NCI-H2227 treated with DMSO at 0.1 percent for 48 hours (cell line): ENCODE results near the gene SPATA13.
"Not testable (repeated sequence)": the region's sequence is repeated elsewhere in the genome, so short reads cannot be mapped to it uniquely, and the experiment has no call there.

Experiments
- DNase-seq: peaks from one replicate; lab custom pipeline; 2025; lab: John Stamatoyannopoulos, UW

SPATA13 gene

DNA sequence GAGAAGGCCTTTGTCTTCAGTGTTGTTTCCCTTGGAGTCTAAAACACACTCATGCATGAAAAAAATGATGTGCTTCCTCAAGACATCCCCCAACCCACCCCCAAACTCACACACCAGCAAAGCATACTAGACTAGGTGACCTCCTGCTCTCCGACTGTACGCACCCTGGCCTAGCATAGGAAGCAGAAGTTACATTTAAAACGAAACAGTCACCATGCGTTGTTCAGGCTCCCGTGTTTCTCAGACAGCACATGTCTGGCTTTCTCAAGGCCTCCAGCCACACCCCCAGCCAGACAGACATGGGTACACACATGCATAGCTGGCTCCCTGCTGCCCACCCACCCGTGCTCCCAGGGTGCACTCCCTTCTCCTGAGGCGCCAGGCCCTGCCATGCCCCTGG lies 120.2 kb downstream of the SPATA13 start:
- no peak for DNase-seq

DNA sequence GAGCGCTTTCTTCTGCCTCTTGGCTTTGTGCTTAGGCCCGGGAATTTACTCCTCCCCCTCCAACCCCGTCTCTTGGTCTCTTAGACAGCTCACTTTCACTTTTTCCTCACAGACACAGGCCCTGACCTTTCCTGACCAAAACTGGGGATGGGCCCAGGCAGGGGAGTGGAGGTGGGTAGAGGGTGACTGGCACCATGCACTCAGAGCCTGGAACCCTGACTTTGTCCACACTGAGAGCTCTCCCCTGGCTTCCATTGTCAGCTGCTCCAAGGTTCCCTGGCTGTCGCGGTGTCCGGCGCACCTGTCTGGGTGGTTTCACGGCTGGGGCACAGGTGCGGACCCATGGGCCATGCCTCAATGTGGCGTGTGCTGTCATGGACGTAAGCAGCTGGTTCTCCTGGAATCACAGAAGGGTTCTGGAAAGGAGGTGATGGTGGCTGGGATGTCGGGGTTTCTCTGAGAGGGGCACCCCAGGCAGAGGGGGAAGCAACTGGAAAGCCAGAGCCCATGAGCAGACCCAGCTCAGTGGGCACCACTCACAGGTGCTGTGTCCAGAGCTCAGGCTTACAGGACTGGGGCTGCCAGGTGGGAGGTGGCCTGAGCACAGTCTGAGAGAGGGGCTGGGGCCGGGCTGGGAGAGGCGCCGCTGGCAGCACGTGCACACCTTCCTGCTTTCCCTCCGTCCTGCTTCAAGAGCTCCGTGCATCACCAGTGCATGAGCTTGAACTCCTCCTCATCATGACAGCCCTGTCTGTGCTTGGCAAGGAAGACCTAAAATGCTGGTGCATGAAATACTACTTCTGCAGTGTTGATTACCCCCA lies 120.9 kb downstream of the SPATA13 start:
- no peak for DNase-seq

DNA sequence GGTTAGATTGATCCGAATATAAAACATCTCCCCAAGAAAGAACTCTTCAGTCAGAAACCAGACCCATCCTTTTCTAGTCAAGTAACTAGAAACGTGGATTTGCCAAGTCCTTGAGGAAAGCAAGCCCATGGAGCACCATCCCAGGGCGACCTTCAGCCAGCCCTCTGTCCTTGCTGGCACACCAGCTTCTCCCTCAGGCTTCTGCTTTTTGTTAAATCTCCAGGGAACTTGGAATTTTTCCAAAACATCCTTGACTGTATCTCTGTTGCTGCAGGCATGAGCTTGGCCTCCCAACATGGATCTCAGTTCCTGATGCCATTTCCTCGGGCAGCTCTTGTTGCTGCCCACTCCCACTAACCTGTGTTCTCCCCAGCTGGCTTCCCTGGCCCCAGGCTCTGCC lies 121.7 kb downstream of the SPATA13 start:
- DNase-seq, result no peak

DNA sequence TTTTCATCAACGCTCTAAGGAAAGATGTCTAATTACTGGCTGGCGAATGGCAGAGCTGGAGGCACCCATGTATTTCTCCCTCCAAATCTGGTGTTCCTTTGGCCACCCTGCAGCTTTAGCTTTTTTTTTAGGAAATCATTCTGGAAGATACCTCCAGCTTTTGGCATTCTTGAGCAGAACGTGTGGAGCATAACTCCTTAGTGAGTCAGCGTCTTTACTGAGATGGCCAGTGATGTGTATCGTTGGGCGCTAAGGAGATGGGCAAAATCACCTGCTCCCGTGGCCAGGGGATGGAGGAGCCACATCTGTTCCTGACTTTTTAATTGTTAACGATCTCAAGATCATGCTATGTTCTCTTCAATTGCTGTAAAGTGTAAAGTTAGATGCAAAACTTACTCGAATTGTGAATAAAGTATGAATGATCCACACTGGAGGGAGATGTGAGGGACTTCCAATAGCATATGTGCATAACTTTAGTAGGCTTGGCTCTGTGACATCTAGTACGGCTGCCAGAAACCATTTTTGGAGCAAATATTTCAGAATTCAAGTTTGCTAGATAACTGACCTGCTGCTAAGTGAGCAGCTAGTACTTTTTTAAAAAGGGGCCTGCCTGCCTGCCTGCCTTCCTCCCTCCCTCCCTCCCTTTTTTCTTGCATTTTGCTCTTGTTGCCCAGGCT lies 124.5 kb downstream of the SPATA13 start:
- no peak for DNase-seq

DNA sequence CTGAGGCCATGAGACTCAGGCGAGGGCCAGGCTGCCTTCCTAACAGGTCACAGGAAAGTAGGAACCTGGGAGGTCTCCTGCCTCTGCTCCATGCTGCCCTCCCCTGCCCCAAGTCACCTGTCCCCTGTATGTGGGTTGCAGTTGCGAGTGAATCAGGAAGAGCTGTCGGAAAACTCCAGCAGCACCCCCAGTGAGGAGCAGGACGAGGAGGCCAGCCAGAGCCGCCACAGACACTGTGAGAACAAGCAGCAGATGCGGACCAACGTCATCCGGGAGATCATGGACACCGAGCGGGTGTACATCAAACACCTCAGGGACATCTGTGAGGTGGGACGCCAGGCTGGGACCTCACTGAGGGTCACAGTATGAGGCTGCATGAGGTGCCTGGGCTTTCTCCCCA lies 126.1 kb downstream of the SPATA13 start:
- DNase-seq, result no peak

GRCh38 chr13:24287748-24288287 lies 127.3 kb downstream of the SPATA13 start:
- no peak for DNase-seq

GRCh38 chr13:24288870-24289269 lies 128.3 kb downstream of the SPATA13 start:
- no peak for DNase-seq

DNA sequence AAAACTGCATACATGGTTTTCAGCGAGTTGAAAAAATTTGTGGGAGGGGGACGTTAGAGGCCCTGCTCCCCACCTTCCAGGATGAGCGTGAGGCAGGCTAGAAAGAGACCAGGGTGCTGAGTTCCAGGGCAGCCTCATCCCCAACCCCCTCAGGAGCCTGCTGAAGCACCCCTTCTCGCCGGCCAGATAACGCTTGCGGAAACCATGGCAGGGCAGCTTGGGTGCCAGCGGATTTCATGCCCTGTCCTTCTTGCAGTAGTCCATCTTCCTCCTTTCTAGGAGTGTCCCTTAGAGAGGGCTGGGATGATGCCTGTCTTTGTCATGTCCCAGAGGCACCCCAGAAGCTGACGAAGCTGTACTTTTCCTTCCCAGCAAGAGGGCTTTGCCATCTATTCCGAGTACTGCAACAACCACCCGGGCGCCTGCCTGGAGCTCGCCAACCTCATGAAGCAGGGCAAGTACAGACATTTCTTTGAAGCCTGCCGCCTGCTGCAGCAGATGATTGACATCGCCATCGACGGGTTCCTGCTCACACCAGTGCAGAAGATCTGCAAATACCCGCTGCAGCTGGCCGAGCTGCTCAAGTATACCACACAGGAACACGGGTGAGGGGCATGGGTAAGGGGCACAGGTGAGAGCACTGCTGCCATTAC lies 129.9 kb downstream of the SPATA13 start:
- DNase-seq, result no peak

- DNase-seq, result no peak
Observed at GRCh38 chr13:24292481-24292880, 132.0 kb downstream of the SPATA13 start.

DNA sequence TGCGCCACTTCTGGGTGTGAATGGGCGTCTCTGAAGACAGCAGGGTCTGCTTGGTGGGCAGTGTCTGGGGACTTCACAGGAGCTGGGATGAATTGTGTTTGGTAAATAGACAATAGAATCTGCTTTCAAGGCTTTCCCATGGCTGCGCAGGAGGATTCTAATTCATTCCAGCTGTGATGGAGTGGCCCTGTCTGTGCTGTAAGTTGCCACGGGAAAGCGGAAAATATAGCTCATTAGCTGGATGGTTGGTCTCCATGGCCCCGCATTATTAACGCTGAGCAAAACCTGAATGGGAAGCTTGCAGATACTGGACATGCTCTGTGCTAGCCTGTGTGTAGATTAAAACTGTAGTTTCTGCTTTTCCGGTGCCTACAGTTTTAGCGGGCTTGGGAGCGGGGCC lies 133.2 kb downstream of the SPATA13 start:
- DNase-seq, result no peak

GRCh38 chr13:24299488-24300114 lies 139.1 kb downstream of the SPATA13 start:
- no peak for DNase-seq

DNA sequence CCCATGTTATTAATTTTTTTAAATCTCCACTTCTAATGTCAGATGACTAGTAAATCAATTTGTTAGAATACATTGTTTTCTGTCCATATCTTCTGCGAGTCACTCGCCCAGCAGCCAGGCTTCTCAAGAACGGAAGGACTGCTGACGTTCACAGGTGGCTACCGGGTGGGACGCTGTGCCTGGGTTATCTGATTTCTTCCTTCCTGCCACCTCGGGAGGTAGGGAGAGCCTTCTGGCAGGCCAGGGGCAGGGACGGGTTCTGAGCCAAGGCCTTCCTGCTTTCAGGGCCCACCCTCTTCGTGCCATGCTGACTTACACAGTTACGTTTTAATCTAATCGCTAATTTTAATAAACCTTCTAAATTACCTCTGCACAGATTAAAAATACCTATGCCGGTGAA lies 140.9 kb downstream of the SPATA13 start:
- no peak for DNase-seq

DNA sequence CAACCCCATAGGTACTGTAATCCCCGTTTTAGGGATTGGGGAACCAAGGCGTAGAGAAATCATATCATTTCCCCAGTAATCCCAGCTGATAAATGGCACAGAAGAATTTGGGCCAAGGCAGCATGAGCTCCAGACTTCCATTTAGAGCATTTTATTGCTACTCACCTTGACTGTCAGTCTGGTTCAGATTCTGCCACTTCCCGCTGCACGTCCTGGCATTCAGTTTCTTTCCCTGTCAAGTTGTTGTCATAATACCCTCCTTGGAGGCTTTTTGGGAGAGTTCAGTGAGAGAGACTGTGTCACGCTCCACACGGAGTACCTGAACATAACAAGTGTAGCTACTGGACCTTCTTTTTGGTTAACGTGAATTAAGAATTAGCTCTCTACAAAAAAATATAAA lies 141.4 kb downstream of the SPATA13 start:
- DNase-seq, result no peak

GRCh38 chr13:24304620-24305019 lies 144.1 kb downstream of the SPATA13 start:
- DNase-seq, result no peak

DNA sequence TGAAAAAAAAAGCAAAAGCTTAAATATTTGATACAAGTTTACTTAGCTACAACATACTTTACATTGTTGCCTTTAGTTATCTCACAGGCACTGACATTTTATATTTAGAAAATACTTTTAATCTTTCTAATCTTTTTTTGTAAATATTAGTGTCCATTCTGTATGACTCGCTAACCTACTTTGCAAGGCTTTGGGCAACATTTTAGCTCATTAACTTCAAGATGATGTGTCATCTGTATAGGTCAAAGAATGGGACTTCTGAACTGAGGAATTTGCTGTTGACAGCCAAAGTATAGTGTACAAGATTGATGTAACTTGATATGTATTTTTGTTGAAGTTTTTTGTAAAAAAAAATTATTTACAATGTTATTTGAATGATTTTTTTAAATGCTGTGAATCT lies 146.1 kb downstream of the SPATA13 start:
- DNase-seq, result no peak

- no peak for DNase-seq
Observed at GRCh38 chr13:24307211-24308067, 146.9 kb downstream of the SPATA13 start.

DNA sequence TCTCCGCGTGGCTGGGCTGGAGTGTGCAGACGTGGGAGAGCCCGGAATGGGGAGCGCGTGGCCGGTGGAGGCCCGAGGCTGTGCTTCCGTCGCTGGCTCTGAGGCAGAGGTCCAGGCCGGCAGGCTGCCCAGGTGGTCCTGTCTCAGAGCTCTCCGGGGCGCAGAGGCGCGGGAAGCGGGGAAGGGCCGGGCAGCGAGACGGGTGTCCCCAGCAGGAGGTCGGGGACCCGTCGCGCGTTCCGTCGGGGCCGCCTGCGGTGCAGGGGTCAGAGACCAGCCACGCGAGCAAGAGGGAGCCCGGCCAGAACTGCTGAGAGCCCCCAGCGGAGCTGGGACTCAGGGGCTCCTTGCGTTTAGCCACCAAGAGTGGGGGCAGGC lies 147.5 kb downstream of the SPATA13 start:
- DNase-seq, result no peak

DNA sequence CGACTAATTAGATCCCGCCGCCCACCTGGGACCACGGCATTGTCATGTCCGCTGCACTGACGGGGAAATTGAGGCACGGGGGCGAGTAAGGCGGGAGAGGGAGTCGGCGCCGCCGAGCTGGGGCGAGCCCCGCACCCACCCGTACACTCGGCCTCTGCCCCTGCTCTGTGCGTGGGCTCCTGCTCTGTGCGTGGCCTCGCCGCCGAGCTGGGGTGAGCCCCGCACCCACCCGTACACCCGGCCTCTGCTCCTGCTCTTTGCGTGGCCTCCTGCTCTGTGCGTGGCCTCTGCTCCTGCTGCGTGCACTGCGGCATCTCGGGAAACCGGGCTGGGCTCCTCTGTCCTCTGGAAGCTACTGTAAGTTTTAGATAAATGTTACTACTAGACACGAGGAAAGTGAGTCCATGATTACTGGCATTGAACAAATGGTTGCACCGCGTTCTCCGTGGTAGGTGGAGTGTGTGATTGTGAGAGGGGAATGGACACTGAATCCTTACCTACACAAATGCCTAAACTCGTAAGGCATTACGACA lies 148.0 kb downstream of the SPATA13 start:
- DNase-seq, result peak; percentile 2

GRCh38 chr13:24309300-24309699 lies 148.8 kb downstream of the SPATA13 start, which contains the start of gene C1QTNF9:
Gene C1QTNF9 (plus strand): TSS chr13:24309580. CDS start chr13:24316004, 6,424 bp downstream.
- not testable (repeated sequence) for DNase-seq

- DNase-seq, result no peak
Observed at GRCh38 chr13:24313439-24313838, 152.9 kb downstream of the SPATA13 start.

DNA sequence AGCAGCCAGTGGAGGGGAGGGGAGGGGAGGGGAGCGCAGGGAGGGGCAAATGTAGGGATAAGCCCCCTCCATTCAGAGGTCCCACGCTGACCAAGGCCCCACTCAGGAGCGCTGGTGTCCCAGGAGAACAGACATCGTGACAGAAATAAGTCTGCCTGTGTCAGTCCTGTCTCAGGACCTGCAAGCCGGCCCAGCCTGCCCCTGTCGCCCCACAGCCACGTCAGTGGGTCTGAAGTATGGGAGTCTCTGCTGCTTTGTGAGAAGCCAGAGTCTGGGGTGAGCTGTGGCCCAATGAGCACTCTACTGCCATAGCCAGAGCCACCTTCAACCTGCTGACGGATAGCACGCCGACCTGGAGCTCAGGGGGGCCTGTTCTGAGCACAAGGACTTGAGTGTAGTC lies 157.3 kb downstream of the SPATA13 start:
- DNase-seq, result not testable (repeated sequence)
